8988T (cell line): ENCODE results near the gene ZMAT5.
"Not testable (repeated sequence)": the region's sequence is repeated elsewhere in the genome, so short reads cannot be mapped to it uniquely, and the experiment has no call there.

Experiments
- DNase-seq: peaks from one replicate; pipeline ENCODE4 v3.0.0; 2011

ZMAT5 gene

GRCh38 chr22:29784451-29785361, 17.9 kb upstream of the ZMAT5 start:
- DNase-seq, result no peak

- no peak for DNase-seq
Measured at GRCh38 chr22:29782061-29782845, 15.4 kb upstream of the ZMAT5 start.

- no peak for DNase-seq
Measured at GRCh38 chr22:29780748-29781676, 14.2 kb upstream of the ZMAT5 start.

GRCh38 chr22:29780220-29780619, 13.4 kb upstream of the ZMAT5 start:
- DNase-seq, result no peak

GRCh38 chr22:29773233-29773632, 6.4 kb upstream of the ZMAT5 start:
- DNase-seq, result no peak

- no peak for DNase-seq
Measured at GRCh38 chr22:29772170-29772641, 5.4 kb upstream of the ZMAT5 start.

- DNase-seq, result no peak
Measured at GRCh38 chr22:29769723-29770321, 3.0 kb upstream of the ZMAT5 start.

- DNase-seq, result no peak
Measured at GRCh38 chr22:29768052-29768693, 1.4 kb upstream of the ZMAT5 start.

GRCh38 chr22:29767171-29768051, 604 bp upstream of the ZMAT5 start, which contains the start of gene UQCR10:
UQCR10 (plus strand) TSS chr22:29767369; CDS start chr22:29767399, 30 bp downstream.
- peak; percentile 76 for DNase-seq

GRCh38 chr22:29765905-29766631, 739 bp downstream of the ZMAT5 start:
- no peak for DNase-seq

GRCh38 chr22:29762263-29762662, 4.5 kb downstream of the ZMAT5 start:
- DNase-seq, result no peak

GRCh38 chr22:29758959-29759358, 7.8 kb downstream of the ZMAT5 start:
- DNase-seq, result no peak

GRCh38 chr22:29758068-29758622, 8.7 kb downstream of the ZMAT5 start:
- no peak for DNase-seq

- no peak for DNase-seq
Measured at GRCh38 chr22:29757096-29757495, 9.7 kb downstream of the ZMAT5 start.

GRCh38 chr22:29756341-29756740, 10.5 kb downstream of the ZMAT5 start:
- no peak for DNase-seq

- DNase-seq, result no peak
Measured at GRCh38 chr22:29755889-29756288, 10.9 kb downstream of the ZMAT5 start.

GRCh38 chr22:29754658-29755395, 12.0 kb downstream of the ZMAT5 start:
- not testable (repeated sequence) for DNase-seq

GRCh38 chr22:29753808-29754657, 12.8 kb downstream of the ZMAT5 start:
- DNase-seq, result no peak
